ENCODE data around the gene RTN1.
A peak's percentile ranks its signal among the peaks of the same experiment; 100 is the strongest.

The RTN1 gene

GRCh38 chr14:59850458-59850857, 20.1 kb downstream of the RTN1 start:
- DNase-seq (ENCODE audit: low read depth): no peak

DNA sequence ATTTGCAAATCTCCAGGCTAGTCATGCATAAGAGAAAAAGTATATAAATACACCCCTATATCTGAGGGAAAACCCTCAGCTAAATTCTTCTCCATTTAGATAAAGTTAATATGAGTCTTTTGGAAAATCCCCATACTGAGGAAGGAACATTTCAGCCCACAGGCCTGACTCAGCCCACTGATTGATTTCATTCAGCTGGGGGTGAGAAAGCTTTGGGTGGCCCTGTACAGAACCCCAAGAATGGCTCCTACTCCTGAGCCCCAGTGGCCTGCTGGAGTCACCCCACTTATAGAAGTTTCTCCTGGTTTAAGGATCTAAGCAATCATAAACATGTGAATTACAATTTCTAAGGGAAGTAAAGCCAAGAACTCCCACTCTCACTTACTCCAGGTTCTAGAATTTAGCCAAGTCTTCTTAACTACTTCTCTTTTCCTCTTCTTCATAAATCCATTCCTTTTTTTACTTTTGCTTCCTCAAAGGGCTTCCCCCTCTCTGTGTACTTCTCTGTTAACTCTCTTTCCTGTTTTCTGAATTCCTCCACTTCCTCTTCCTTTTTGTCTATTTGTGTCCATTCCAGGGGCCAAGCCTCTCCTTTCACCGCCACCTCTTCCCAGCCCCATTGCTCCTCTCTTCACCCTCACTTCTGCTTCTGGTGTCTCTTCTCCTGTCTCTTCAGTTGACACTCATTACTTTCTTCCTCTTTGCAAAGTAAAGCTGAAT, 21.0 kb downstream of the RTN1 start:
- DNase-seq (ENCODE audit: low read depth): no peak

DNA sequence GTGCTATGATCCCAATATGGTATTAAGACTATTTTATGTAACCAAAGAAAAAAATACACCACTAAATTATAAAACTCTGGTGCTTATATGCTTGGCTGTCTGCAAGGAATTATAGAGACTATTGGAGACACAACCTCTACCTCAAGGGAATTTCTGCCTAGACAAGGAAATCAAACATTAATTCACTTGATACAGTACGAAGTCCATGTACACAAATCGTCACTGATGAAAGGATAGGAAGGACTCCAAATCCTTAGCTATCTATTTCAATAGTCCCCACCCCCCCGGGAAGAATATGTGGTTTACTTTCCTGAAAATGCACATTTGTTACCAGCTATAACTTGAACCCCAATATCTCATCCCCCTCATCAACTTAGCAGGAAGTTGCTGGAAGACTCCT, 21.9 kb downstream of the RTN1 start:
- DNase-seq (ENCODE audit: low read depth): no peak

DNA sequence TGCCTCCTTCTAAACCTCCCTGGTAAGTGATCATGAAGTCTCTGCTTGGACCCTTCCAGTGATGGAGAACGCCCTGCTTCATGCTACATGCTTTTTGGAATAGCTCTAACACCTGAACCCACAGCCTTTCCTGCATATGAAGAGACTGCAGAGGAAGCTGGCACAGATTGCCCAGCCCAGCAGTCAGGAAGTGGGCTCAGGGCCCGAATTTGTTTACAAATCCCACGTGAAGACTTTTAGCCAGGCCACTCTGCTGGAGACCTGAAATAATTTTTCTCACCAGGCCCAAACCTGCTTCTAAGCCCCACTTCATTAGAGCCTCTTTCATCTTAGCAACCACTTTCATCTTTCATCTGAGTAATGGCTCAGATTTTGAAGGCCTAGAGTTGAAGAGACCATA, 22.9 kb downstream of the RTN1 start:
- no peak for DNase-seq (ENCODE audit: low read depth)

- DNase-seq (ENCODE audit: low read depth): no peak
These were observed 24.0 kb downstream of the RTN1 start for GRCh38 chr14:59846595-59846994.

- DNase-seq (ENCODE audit: low read depth): no peak
These were observed 25.3 kb downstream of the RTN1 start for GRCh38 chr14:59845245-59845644.

- no peak for DNase-seq (ENCODE audit: low read depth)
These were observed 26.3 kb downstream of the RTN1 start for GRCh38 chr14:59844186-59844812.

DNA sequence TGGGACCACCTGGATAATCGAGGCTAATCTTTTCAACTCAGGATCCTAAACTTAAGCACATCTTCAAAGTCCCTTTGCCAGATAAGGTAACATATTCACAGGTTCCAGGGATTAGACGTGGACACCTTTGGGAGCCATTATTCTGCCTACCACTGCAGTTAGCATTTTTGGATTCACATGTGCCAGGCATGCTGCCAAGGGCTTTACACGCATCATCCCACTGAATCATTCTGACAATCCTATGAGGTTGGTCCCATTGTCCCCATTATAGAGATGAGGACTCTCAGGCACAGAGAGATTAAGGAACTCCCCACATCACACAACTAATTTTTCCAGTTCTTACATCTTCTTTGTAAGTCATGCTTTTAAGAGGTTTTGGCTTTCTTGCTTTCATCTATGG, 34.5 kb downstream of the RTN1 start:
- no peak for DNase-seq (ENCODE audit: low read depth)

DNA sequence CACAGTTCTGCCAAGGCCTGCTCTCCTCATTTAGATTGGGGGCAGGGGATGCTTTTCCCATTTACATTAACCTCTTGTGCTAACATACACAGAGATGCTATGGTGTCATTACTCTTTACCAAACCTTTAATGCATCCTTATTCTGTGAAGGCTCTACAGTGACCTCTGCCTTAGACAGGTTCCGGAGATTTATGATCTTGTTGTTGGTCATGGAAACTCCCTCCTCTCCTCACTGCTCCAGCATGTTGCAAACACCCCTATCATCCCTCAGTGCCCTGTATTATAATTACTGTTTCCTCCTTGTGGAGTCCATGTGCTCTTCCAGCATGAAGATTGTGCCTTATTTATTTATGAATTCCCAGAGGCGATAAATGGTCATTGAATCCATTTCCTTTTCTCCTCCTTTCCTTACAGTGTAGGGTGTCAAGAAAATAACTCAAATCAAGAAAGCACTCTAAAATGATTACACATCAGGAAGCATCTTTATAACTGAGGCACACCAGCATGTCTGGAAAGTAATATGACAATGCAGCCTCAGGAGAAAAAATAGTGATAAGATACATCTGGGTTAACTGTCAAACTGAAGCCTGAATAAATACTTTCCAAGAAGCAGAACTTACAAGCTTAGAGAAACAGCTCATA, 37.8 kb downstream of the RTN1 start:
- no peak for DNase-seq (ENCODE audit: low read depth)

DNA sequence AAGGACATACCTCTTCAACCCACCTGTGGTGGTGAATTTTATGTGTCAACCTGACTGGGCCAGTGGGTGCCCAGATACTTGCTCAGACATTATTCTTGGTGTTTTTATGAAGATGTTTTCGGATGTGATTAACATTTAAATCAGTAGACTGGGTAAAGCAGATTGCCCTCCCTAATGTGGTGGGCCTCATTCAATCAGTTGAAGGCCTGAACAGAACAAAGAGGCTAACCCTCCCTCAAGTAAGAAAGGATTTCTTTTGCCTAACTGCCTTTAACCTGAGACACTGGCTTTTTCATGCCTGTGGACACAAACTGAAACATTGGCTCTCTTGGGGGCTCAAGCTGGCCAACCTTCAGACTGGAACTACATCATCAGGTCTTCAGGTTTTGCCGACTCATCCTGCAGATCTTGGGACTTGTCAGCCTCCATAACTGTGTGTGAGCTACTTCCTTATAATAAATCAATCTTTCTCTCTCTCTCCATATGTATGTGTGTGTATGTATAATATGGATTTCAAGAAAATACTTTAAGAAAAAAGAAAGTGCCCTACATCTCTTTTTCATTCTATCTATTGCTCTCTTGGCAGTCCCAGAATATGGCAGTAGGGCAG, 39.4 kb downstream of the RTN1 start:
- DNase-seq (ENCODE audit: low read depth): no peak

GRCh38 chr14:59830338-59830734, 40.2 kb downstream of the RTN1 start:
- DNase-seq (ENCODE audit: low read depth): peak; percentile 5

DNA sequence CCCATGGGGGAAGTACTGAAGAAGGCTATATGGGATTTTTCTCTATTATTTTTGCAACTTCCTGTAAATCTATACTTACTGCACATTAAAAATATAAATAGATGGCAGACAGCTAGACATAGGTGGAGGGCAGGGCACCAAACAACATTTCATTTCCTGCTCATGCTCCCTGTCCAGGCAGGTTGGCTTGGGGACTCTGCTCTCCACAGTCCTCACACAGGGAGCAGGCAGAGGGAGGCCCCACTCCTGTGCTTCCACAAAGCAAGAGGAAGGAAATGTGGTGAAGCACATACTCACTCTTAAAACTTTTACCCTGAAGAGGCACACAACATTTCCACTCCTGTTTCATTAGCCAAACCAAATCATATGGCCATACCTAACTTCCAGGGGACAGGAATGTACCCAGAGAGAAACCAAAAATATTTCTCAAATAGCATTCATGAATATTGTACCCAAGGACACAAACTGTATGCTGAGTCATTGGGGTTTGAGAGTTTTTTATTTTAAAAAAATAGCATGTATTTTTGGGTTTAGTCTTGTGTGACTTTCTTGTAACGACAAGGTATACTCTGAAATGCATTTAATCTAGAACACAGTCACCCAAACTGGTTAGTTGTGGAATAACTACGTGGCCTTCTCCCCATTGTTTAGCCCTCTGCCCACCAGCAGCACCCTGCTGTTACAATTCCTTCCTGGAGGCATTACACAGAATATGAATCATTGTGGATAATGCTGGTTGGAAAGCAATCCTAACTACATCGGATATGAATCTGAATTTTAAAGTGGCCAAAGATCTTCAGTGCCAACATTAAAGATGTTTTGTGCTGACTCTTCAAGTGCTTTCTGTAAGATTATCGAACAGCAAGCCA, 40.9 kb downstream of the RTN1 start:
- peak; percentile 11 for DNase-seq (ENCODE audit: low read depth)

GRCh38 chr14:59828276-59828675, 42.3 kb downstream of the RTN1 start:
- DNase-seq (ENCODE audit: low read depth): no peak

DNA sequence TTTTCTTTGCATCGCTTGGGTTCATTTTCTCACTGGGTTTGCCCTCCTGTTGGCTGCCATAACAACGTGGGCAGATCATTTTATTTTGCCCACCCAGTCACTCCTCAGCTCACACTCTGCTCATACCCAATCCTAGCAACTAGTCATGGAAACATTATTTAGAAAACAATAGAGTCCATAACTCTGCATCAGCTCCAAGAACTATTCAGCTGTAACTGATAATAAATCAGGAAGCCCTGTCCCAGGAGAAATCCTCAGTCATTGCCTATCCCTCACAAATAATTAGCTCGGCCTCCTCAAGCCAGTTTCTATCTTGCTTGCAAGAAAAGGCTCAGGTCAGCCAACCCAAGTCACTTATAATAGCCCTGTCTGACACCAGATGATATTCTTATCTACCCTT, 43.2 kb downstream of the RTN1 start:
- no peak for DNase-seq (ENCODE audit: low read depth)

DNA sequence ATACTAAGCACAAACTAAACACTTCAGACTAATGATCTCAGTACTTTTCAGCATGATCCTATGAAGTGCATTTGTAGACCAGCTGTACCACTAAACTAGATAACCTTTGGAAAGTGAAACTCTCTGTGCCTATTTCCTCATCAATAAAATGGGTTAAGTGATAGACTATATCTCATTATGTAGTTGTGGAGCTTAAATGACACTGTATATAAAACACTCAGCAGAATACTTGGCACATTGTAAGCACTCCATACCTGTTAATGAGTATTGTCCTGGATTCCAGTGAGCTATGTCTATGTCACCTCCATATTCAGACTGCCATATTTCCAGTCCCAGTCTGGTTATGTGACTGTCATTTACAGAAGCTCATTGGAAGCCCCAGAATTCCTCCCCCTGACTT, 44.4 kb downstream of the RTN1 start:
- DNase-seq (ENCODE audit: low read depth): no peak

- no peak for DNase-seq (ENCODE audit: low read depth)
These were observed 47.4 kb downstream of the RTN1 start for GRCh38 chr14:59823179-59823578.

DNA sequence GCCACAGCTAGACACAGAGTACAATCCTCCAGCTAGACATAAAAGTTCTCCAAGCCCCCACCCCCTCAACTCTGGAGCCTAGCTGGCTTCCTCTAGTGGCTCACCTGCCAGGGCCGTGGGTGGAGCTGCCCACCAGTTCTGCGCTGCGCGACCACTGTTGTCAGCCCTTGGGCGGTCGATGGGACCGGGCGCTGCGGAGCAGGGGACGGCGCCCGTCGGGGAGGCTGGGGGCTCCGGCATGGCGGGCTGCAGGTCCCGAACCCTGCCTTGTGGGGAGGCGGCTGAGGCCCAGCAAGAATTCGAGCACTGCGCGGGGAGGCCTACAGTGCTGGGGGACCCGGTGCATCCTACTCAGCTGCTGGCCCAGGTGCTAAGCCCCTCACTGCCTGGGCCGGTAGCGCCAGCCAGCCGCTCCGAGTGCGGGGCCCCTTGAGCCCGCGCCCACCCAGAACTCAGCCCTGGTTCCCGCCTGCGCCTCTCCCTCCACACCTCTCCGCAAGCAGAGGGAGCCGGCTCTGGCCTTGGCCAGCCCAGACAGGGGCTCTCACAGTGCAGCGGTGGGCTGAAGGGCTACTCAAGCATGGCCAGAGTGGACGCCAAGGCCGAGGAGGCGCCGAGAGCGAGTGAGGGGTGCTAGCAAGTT, 51.0 kb downstream of the RTN1 start:
- no peak for DNase-seq (ENCODE audit: low read depth)

- DNase-seq (ENCODE audit: low read depth): no peak
These were observed 53.6 kb downstream of the RTN1 start for GRCh38 chr14:59816941-59817340.

- DNase-seq (ENCODE audit: low read depth): no peak
These were observed 55.6 kb downstream of the RTN1 start for GRCh38 chr14:59814988-59815387.

DNA sequence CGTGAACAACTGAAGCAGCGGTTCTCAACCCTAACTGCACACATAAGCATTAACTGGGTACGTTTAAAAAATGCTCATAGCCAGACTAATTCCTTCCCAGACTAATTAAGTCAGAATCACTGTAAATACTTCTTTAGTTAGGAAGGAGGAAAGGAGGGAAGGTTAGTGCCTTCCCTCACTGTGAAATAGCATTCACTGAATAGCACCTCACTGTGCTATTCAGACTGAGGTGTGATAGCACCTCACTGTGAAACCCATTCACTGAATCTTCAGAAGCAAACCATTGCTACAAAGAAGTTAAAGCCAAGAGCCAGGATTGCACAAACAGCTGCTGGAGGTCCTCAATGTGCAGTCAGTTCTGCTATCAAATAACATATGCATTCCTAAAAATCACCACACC, 58.8 kb downstream of the RTN1 start:
- no peak for DNase-seq (ENCODE audit: low read depth)

GRCh38 chr14:59811073-59811472, 59.5 kb downstream of the RTN1 start:
- no peak for DNase-seq (ENCODE audit: low read depth)
